GM12864 (cell line): ENCODE data around the gene LCT.
"Not testable (repeated sequence)": the region's sequence is repeated elsewhere in the genome, so short reads cannot be mapped to it uniquely, and the experiment has no call there.

Experiments used
- DNase-seq: peaks from one replicate; pipeline ENCODE4 v3.0.0-alpha.2; 2011; ENCODE audit warnings: low read depth
- H3K4me3 ChIP-seq: 2 replicates; pipeline ENCODE4 v1.5.1; 2011; ENCODE audit warnings: mild to moderate bottlenecking, low read depth, low read length, control low read depth
- TF ChIP-seq, protein P1 (sequence below): IDR thresholded peaks from 2 replicates; pipeline ENCODE4 v1.5.1; 2011; ENCODE audit warnings: low read depth, mild to moderate bottlenecking, moderate library complexity, low read length, control low read depth, inconsistent platforms; ENCODE audit errors: missing control alignments

Gene LCT

DNA sequence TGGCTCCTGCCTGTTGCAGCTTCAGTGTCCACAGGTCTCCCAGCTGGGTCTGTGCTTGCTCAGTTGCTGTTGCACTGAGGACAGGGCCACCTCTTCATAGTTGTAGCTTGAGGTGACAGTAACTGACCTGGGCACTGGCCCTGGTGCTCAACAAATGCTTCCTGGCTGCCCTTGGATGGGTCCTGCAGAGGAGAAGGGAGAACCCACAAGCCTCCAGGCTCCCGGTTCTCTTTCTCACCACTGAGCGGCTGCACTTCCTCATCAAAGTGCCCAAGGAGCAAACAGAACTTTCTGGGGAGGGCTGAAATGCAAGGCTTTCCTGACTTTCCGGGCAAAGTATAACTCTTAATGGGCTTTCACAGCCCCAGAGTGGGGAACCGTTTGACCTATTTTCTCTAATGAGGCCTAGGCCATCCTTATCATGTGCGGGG is 38.7 kb downstream of the LCT start:
- no peak overlapping the region for H3K4me3 ChIP-seq
- TF ChIP-seq, protein P1, sequence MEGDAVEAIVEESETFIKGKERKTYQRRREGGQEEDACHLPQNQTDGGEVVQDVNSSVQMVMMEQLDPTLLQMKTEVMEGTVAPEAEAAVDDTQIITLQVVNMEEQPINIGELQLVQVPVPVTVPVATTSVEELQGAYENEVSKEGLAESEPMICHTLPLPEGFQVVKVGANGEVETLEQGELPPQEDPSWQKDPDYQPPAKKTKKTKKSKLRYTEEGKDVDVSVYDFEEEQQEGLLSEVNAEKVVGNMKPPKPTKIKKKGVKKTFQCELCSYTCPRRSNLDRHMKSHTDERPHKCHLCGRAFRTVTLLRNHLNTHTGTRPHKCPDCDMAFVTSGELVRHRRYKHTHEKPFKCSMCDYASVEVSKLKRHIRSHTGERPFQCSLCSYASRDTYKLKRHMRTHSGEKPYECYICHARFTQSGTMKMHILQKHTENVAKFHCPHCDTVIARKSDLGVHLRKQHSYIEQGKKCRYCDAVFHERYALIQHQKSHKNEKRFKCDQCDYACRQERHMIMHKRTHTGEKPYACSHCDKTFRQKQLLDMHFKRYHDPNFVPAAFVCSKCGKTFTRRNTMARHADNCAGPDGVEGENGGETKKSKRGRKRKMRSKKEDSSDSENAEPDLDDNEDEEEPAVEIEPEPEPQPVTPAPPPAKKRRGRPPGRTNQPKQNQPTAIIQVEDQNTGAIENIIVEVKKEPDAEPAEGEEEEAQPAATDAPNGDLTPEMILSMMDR: no peak
- DNase-seq: no peak

DNA sequence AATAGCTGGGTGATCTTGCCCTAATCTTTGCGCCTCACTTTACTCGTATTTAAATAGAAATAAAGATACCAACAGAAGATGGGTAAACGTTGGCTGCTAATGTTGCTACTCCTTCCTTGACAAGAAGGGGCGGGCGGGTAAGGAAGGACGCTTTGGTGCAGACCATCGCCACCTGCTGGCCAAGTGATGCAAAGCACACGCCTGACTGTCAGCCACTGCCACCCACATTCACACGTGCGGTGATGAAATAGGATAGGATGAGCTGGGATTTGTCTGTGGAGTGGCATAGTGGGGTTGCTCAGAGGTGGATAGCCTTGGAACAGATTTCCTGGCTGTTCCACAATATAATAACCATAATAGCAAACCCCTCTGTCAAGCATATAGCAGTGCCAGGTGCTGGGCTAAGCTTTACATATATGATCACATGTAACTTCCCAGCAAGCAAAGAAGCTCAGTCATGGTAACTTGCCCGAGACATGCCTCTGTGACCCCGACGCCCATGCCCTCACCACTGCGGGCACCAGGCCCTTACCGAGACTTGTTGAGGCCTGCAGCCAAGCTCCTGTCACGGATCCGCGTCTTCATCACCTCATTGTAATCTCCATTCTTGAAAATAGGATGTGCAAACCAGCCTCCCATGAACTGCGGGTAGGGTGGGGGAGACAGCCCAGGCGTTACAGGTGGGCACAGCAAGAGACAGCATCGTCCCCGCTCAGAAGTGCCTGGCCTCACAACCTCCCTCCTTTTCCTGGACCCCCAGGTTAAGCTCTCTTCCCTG is 39.3 kb downstream of the LCT start:
- TF ChIP-seq, protein P1: peak; percentile 95
- no peak overlapping the region for H3K4me3 ChIP-seq
- DNase-seq: peak; percentile 35

DNA sequence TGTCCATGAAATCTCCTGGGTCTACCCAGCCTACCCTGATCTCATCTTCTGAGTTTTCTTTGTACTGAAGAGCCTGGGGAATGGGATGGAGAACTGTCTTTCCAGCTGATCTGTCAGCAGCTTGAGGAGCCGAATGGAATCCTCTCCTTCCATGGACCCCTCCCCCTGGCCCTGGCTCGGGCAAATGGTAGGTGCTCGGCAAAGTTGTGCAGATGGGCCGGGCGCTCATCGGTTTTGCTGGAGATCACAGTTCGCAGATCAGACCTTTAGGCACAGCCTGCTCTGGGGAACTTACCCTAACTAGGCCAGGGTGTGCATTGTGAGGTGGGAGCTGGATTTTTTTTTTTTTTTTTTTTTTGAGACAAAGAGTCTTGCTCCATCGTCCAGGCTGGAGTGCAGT is 40.4 kb downstream of the LCT start:
- no peak overlapping the region for H3K4me3 ChIP-seq
- TF ChIP-seq, protein P1: no peak
- no peak for DNase-seq

DNA sequence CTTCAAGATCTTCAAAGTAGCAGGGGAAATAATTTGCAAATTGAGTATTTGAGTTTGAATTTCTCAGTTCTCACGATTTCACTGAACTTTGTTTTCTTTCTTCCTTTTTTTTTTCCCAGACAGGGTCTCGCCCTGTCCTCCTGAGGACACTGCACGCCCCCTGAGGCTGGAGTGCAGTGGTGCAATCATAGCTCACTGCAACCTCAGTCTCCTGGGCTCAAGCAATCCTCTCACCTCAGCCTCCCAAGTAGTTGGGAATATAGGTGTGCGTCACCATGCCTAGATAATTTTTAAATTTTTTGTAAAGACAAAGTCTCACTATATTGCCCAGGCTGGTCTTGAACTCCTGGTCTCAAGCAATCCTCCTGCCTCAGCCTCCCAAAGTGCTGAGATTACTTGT is 41.3 kb downstream of the LCT start:
- DNase-seq, H3K4me3 ChIP-seq: not testable (repeated sequence)
- TF ChIP-seq, protein P1: peak; percentile 30

DNA sequence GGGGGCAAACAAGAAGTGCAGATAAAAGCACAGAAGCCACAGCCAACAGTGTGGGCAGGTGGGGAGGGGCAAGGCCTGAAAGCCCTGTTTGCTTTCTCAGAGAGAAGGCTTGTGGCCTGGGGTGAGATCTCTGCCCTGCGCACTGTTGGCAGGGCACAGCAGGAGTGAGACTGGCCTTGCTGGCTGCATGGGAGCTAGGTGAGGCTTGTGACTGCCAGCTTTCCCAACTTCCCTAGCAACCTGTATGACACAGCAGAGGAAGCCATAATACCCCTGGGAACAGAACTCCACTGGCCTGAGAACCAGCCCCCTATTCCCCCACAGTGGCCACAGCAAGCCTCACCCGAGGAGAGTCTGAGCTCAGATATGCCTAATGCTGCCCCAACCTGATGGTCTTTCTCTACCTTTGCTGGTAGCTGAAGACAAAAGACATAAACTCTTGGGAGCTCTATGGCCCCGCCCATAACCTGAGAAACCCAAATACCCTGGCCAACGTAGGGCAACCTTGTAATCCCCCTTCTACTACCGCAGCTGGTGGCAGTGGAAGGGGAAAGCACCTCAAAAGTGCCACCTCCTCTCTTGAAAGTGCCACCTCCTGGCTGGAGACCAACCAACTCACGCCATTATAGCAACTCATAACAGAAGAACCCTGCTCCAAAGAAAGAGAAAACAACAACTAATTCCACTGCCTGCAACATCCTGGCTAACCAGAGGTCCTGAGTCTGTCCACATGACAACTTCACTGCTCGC is 44.4 kb downstream of the LCT start:
- TF ChIP-seq, protein P1: no peak
- H3K4me3 ChIP-seq: no peak overlapping the region
- no peak for DNase-seq

DNA sequence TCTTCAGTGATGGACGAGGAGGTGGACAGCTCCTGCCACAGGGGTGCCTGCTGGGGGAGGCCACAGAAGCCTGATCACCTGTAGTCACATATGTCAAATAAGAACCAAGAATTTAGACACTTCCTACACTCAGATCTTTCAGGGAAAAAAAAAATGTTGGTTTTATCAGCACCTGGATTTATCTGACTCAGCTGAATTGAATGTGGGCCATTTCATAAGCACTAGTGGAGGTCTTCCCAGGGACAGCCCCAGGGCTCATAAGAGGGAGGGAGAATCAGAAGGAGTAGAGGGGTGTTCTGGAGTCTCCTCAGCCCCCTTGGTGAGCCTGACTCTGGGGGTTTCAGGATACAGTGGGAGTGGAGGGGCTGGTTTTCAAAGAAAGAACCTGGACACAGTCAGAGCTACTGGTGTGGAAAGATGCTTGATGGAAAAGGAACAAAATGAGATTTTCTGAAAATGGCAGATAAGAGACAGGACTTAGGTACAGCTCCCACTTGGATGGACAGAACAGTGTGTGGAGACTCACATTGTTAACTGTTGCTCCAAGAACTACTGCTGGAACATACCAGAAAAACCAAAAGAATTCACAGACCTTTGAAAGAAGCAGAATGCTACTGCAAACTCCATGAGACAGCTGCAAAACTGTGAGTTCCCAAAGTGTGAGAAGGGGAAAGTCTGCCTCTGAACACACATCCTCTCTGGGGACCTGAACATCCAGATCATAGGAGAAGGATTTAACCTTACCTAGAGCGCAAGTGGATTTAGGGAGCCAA is 45.4 kb downstream of the LCT start:
- DNase-seq: no peak
- TF ChIP-seq, protein P1: no peak
- no peak overlapping the region for H3K4me3 ChIP-seq
